K562 (cell line): ENCODE measurements around the gene ACTN4. TPM values are rescaled to one million over a fixed set of nuclear protein-coding genes. Genes with fewer than 3 reads are reported as not detected.

Experiments
- ATAC-seq: fragments of 200-7000 bp; cut with Tn5 transposase; 3 replicates; pipeline ENCODE4 v1.9.1; 2020; ENCODE audit warnings: moderate library complexity
- BruUV-seq: library from RNA; stranded (reverse); fragments of 400-500 nt; replicated peaks from 2 replicates; lab custom pipeline; 2021; lab: Mats Ljungman, UMichigan
- CTCF ChIA-PET: fragments of 300-600 bp; formaldehyde crosslinking; extraction: SDS; loops from one replicate; lab custom pipeline; 2021; ENCODE audit warnings: low intra/inter-chr PET ratio; lab: Yijun Ruan, JAX
- POLR2A ChIA-PET: fragments of 300-600, 350-650 bp; sonication (Branson Sonifier 250); formaldehyde crosslinking; extraction: SDS; loops from one replicate; lab custom pipeline; 2021; ENCODE audit warnings: antibody characterized with exemption, inconsistent platforms; lab: Yijun Ruan, JAX
- DNase-seq, 4 experiments: peaks; one replicate each; pipeline versions ENCODE4 v3.0.0 to v3.0.0-alpha.2; 2011 to 2018; ENCODE audit warnings: low spot score in 3 of 4, mixed read lengths in 3 of 4; ENCODE audit errors: extremely low read depth in 1 of 4
- FAIRE-seq: peaks from 2 replicates; lab custom pipeline; 2011; peaks lifted over from hg19 to GRCh38; lab: Jason Lieb, UNC
- H2AFZ ChIP-seq: 2 replicates; pipeline ENCODE4 v1.6.0; 2011; ENCODE audit warnings: low read depth, low read length, control low read depth, inconsistent platforms
- H3K27ac ChIP-seq: fragments of 200-600 bp; 3 replicates; pipeline ENCODE4 v1.8.0; 2011; ENCODE audit warnings: low read depth, mild to moderate bottlenecking, control low read depth, inconsistent platforms, low read length, moderate library complexity, mixed read lengths; ENCODE audit errors: extremely low read depth
- H3K27me3 ChIP-seq, 2 experiments: fragments of 300-600 bp in 1 of 2; 2 replicates in 1 of 2; 3 replicates in 1 of 2; pipeline versions ENCODE4 v1.6.0 to v1.8.0; 2011; ENCODE audit warnings: inconsistent platforms in 2 of 2, low read length in 2 of 2, mild to moderate bottlenecking in 1 of 2, mixed read lengths in 1 of 2, moderate library complexity in 1 of 2; ENCODE audit not compliant: control insufficient read depth in 2 of 2, insufficient read depth in 2 of 2
- H3K36me3 ChIP-seq: fragments of 300-600 bp; 3 replicates; pipeline ENCODE4 v1.8.0; 2011; ENCODE audit warnings: mild to moderate bottlenecking, low read length, inconsistent platforms; ENCODE audit not compliant: control insufficient read depth, insufficient read depth
- H3K4me1 ChIP-seq, 2 experiments: fragments of 200-600 bp in 1 of 2; replicated peaks in 1 of 2; 2 replicates in 1 of 2; 3 replicates in 1 of 2; pipeline versions ENCODE4 v1.5.1 to v1.8.0; 2011; ENCODE audit warnings: inconsistent platforms in 2 of 2, low read length in 2 of 2, mild to moderate bottlenecking in 1 of 2, mixed read lengths in 1 of 2, moderate library complexity in 1 of 2; ENCODE audit not compliant: control insufficient read depth in 2 of 2, insufficient read depth in 2 of 2
- H3K4me2 ChIP-seq: 2 replicates; pipeline ENCODE4 v1.6.1; 2011; ENCODE audit warnings: low read length, control low read depth, inconsistent platforms, mixed read lengths; ENCODE audit not compliant: insufficient read depth
- H3K4me3 ChIP-seq: fragments of 200-600 bp; sonication (generic), shearing (Covaris generic); 2 replicates; pipeline ENCODE4 v1.5.1; 2016; ENCODE audit warnings: control low read depth, inconsistent platforms
- H3K79me2 ChIP-seq: fragments of 200-600 bp; 3 replicates; pipeline ENCODE4 v1.8.0; 2011; ENCODE audit warnings: low read length, inconsistent platforms; ENCODE audit not compliant: control insufficient read depth, insufficient read depth
- H3K9ac ChIP-seq, 2 experiments: 2 replicates each; pipeline versions ENCODE4 v1.6.0 to v1.6.1; 2011; ENCODE audit warnings: low read depth in 2 of 2, low read length in 2 of 2, control low read depth in 1 of 2, inconsistent platforms in 1 of 2, mild to moderate bottlenecking in 1 of 2, mixed read lengths in 1 of 2; ENCODE audit not compliant: insufficient read depth in 1 of 2
- H3K9me1 ChIP-seq: one replicate; pipeline ENCODE4 v1.6.0; 2011; ENCODE audit warnings: inconsistent platforms, mild to moderate bottlenecking, low read length, moderate library complexity; ENCODE audit not compliant: control insufficient read depth, insufficient read depth
- H3K9me3 ChIP-seq: replicated peaks from 2 replicates; pipeline ENCODE4 v1.5.1; 2011; ENCODE audit warnings: low read depth, low read length, inconsistent platforms; ENCODE audit not compliant: control insufficient read depth, insufficient read depth
- H4K20me1 ChIP-seq: replicated peaks from 2 replicates; pipeline ENCODE4 v1.6.1; 2011; ENCODE audit warnings: low read length, inconsistent platforms, mixed read lengths; ENCODE audit not compliant: control insufficient read depth, insufficient read depth
- HMBOX1 ChIP-seq: sonication (generic); IDR thresholded peaks from 2 replicates; pipeline ENCODE4 v1.6.1; 2016
- POLR2G ChIP-seq: fragments of 200-400 bp; formaldehyde crosslinking; IDR thresholded peaks from 2 replicates; pipeline ENCODE4 v1.6.1; 2017; ENCODE audit warnings: low read depth, mild to moderate bottlenecking, antibody characterized with exemption, low read length, moderate library complexity
- RBM22 ChIP-seq: fragments of 200-400 bp; formaldehyde crosslinking; IDR thresholded peaks from 2 replicates; pipeline ENCODE4 v1.6.1; 2018; ENCODE audit warnings: low read length, low read depth; ENCODE audit not compliant: poor library complexity, severe bottlenecking
- WGBS: fragments of 100-300 bp; shearing (Covaris generic); methylation state at CpG from one replicate; pipeline ENCODE4 v1.1.6; 2016; ENCODE audit warnings: low coverage, mixed read lengths; ENCODE audit not compliant: insufficient coverage; ENCODE audit errors: missing lambda C conversion rate; 5-methylcytosine and 5-hydroxymethylcytosine counted together
- in situ Hi-C: fragments of 300-500 bp; cut with MboI; formaldehyde crosslinking; loops from 4 replicates; pipeline ENCODE4 v1.15.0; 2018; ENCODE audit warnings: inconsistent platforms, mixed read lengths
- intact Hi-C: fragments of 100-400 bp; cut with micrococcal nuclease; formaldehyde crosslinking; loops from 2 replicates; pipeline ENCODE4 v1.14.2; 2022
- polyA plus RNA-seq, 8 experiments: library from polyadenylated mRNA; depleted of rRNA in 4 of 8; stranded (reverse) in 5 of 8; unstranded in 3 of 8; fragments of >200 nt; fragmentation: Nextera tagmentation in 2 of 8; fragmentation: Illumina TruSeq in 1 of 8; extraction: Ambion mirVana in 2 of 8; extraction: Trizol in 1 of 8; gene quantifications; 2 replicates each; pipeline versions ENCODE4 v1.2.1 to v1.2.3, GENCODE V29; 2011 to 2014; ENCODE audit warnings: inconsistent platforms in 1 of 8, missing spikeins in 1 of 8
- total RNA-seq, 7 experiments: library from RNA; depleted of rRNA in 6 of 7; stranded (reverse); fragments of >200 nt in 6 of 7; fragmentation: Illumina TruSeq in 2 of 7; extraction: Trizol in 2 of 7; gene quantifications; 2 replicates each; pipeline versions ENCODE4 v1.2.1 to v1.2.3, GENCODE V29; 2011 to 2021; ENCODE audit warnings: low replicate concordance in 1 of 7

The ACTN4 gene
- total and polyA plus RNA-seq, 9 of the 15 experiments (the other 6 are each of a cell fraction or from before 2014, with no cell fraction given): 3.1 to 385 (median 125) TPM

- Histone ChIP-seq H3K36me3 (peaks cover 76% of the 10 kb centered on the region), H3K4me1 (peaks cover 20 to 35% of the 10 kb centered on the region in 2 experiments), H3K4me2 (no peak overlapping the region), H3K9ac (peak overlapping the region in 1 of 2 experiments; percentile 73; a peak in 2 of 4 replicates), H3K27me3 (no peaks in the 10 kb centered on the region), H2AFZ (no peak overlapping the region), H3K9me1 (peaks cover 3% of the 10 kb centered on the region), H3K4me3 (no peak overlapping the region), H3K79me2 (peaks cover 96% of the 10 kb centered on the region), H4K20me1 (peaks cover 21% of the 10 kb centered on the region)
- DNase-seq: no peak
- FAIRE-seq: no peak
- POLR2A ChIA-PET: interaction anchor here (0.8 kb wide), 1 partner anchor 19 kb away, joined by 3 read pairs; no protein-coding TSS in a partner anchor
- 89% methylated on average over 24 of the region's 25 CpGs for WGBS
- in situ Hi-C loops: no loop called here
- CTCF ChIA-PET: no interaction called here
- TF ChIP-seq POLR2G (peak; percentile 40; the same call in 1 of the 2 replicates), HMBOX1 (no peak), RBM22 (peak; percentile 54)
- TF ChIP-seq, all 486 proteins: peak for 2
- BruUV-seq: no TSS peak
- intact Hi-C loops: no loop called here
- Histone ChIP-seq H3K9me3 (no peaks in the 10 kb centered on the region), H3K27ac (no peak overlapping the region)
- no peak for ATAC-seq
Observed at GRCh38 chr19:38692458-38693379, 45.3 kb downstream of the ACTN4 start.
